Lung (tissue), 12 donors: Measurements from ENCODE around the gene MLF2. TPM values are rescaled to one million over a fixed set of nuclear protein-coding genes. Genes with fewer than 3 reads are reported as not detected.
A peak's percentile ranks its signal among the peaks of the same experiment; 100 is the strongest.

Experiments used
- ATAC-seq: fragments of 200-7000 bp; cut with Tn5 transposase; one replicate; pipeline ENCODE4 v1.9.1; 2020; ENCODE audit warnings: moderate number of reproducible peaks; ENCODE audit not compliant: insufficient read depth, low FRiP score
- DNase-seq, 3 donors: peaks; one replicate each; pipeline ENCODE4 v3.0.0-alpha.2; 2013 to 2017
- H3K27ac ChIP-seq, 2 donors: one replicate each; pipeline ENCODE4 v1.5.1; 2013; ENCODE audit warnings: mild to moderate bottlenecking in 2 of 2, moderate library complexity in 2 of 2, control low read depth in 1 of 2, inconsistent platforms in 1 of 2, low read depth in 1 of 2, low read length in 1 of 2
- H3K27me3 ChIP-seq, 3 donors: one replicate each; pipeline ENCODE4 v1.5.1; 2013; ENCODE audit warnings: low read length in 2 of 3; ENCODE audit not compliant: control insufficient read depth in 3 of 3, insufficient read depth in 3 of 3
- H3K36me3 ChIP-seq, 4 donors: one replicate each; pipeline ENCODE4 v1.5.1; 2013; ENCODE audit warnings: low read length in 4 of 4, mild to moderate bottlenecking in 1 of 4, moderate library complexity in 1 of 4; ENCODE audit not compliant: control insufficient read depth in 4 of 4, insufficient read depth in 4 of 4
- H3K4me1 ChIP-seq, 5 donors: one replicate each; pipeline ENCODE4 v1.5.1; 2013; ENCODE audit warnings: low read length in 5 of 5, mild to moderate bottlenecking in 2 of 5, moderate library complexity in 1 of 5; ENCODE audit not compliant: control insufficient read depth in 5 of 5, insufficient read depth in 5 of 5
- H3K4me3 ChIP-seq: one replicate; pipeline ENCODE4 v1.5.1; 2013; ENCODE audit warnings: mild to moderate bottlenecking, control low read depth, moderate library complexity
- H3K9ac ChIP-seq, 2 donors: one replicate each; pipeline ENCODE4 v1.5.1; 2013; ENCODE audit warnings: low read length in 2 of 2, control low read depth in 1 of 2; ENCODE audit not compliant: insufficient read depth in 1 of 2
- H3K9me3 ChIP-seq, 4 donors: one replicate each; pipeline ENCODE4 v1.5.1; 2013; ENCODE audit warnings: low read length in 3 of 4, mild to moderate bottlenecking in 1 of 4, moderate library complexity in 1 of 4; ENCODE audit not compliant: control insufficient read depth in 4 of 4, insufficient read depth in 3 of 4
- CTCF ChIP-seq: IDR thresholded peaks from 2 replicates; pipeline ENCODE4 v1.5.1; 2012; ENCODE audit warnings: mild to moderate bottlenecking; ENCODE audit errors: control extremely low read depth, extremely low read depth
- WGBS, 2 donors: extraction: QIAGEN DNeasy Blood & Tissue Kit; methylation state at CpG; one replicate each; pipeline ENCODE4 v1.1.7; 2013; 5-methylcytosine and 5-hydroxymethylcytosine counted together
- polyA plus RNA-seq, 2 donors: library from polyadenylated mRNA; stranded (reverse); fragments of 200-250 nt; gene quantifications; one replicate each; pipeline ENCODE4 v1.2.1, GENCODE V29; 2013
- total RNA-seq, 2 donors: library from RNA; depleted of rRNA in 1 of 2; stranded (reverse); fragments of >200 nt in 1 of 2; gene quantifications; one replicate each; pipeline ENCODE4 v1.2.1, GENCODE V29; 2014 to 2021
- donor health status: control.
- donor health status: control.
- donor health status: Bipolar disorder and iron deficiency.
- donor health status: healthy.
- donor health status: DM: yes; HTN: yes; CAD: no.

MLF2 gene
- total and polyA plus RNA-seq, 4 donors, result 95.9 to 171 (median 164) TPM

DNA sequence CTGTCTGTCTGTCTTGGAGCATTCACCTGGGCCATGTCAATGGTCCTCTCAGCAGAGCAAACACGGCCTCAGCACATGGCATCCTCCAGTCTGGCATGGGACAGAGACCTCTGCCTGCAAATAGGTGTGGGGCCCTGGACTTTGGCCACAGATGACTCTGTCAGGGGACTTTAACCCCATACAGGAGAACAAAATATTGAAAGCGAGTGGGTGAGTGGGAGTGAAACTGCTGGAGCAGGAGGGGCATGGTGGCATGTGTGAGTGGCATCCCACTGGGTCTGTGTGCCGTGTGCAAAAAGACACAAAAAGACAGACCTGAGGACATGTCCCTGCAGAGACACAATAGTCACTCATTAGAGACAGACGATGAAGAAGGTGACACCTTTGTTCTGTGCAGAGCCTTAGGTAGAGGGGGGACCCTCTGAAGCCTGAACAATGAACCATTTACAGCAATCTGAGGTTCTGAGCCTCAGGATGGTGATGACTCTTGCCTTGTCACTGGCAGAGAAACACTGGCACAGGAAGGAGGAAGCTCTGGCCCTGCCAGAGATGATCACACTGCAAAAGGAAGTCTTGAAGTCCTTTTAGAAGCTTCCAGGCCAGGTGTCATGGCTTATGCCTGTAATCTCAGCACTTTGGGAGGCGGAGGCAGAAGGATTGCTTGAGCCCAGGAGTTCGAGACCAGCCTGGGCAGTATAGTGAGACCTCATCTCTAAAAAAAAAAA is 26.9 kb upstream of the MLF2 start:
- H3K36me3 ChIP-seq, result peaks cover 0 to under 1% (median 0%) of the 10 kb centered on the region in 4 donors
- ATAC-seq (no peak), DNase-seq (no peak)
- no peaks in the 10 kb centered on the region for H3K27me3 ChIP-seq
- WGBS, 2 donors, result 87 to 91% methylated on average over 6 of the region's 6 CpGs
- no peak overlapping the region for H3K4me3 ChIP-seq
- peaks cover 0 to 15% (median 2%) of the 10 kb centered on the region in 5 donors for H3K4me1 ChIP-seq
- H3K9me3 ChIP-seq, result no peaks in the 10 kb centered on the region
- no peak overlapping the region for H3K27ac ChIP-seq
- no peak overlapping the region for H3K9ac ChIP-seq
- no peak for TF ChIP-seq CTCF

GRCh38 chr12:6778574-6779550 is 25.9 kb upstream of the MLF2 start:
- H3K27me3 ChIP-seq, result no peaks in the 10 kb centered on the region
- TF ChIP-seq CTCF, result peak; percentile 99
- H3K4me3 ChIP-seq, result peak overlapping the region; percentile 37
- DNase-seq (peak; percentile 95 to 97 (median 96)), ATAC-seq (peak; percentile 94)
- H3K36me3 ChIP-seq, result peaks cover 0 to 2% (median 0%) of the 10 kb centered on the region in 4 donors
- no peaks in the 10 kb centered on the region for H3K9me3 ChIP-seq
- H3K9ac ChIP-seq, result no peak overlapping the region
- WGBS, 2 donors, result 5% methylated on average over 34 to 35 of the region's 35 CpGs
- peaks cover 0 to 17% (median 2%) of the 10 kb centered on the region in 5 donors for H3K4me1 ChIP-seq
- H3K27ac ChIP-seq, result peak overlapping the region in 1 of 2 donors; percentile 69

DNA sequence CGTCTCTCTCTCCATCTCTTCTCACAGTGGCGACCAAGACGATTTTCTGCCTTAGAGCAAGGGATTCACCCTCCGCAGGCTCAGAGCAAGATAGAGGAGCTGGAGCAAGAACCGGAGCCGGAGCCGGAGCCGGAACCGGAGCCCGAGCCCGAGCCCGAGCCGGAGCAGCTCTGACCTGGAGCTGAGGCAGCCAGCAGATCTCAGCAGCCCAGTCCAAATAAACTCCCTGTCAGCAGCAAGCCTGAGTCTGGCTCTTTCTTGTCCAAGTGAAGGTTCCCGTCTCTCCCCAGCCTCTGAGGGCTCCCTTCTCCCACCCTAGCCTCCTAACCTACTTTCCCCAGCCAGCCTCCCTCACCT is 25.3 kb upstream of the MLF2 start:
- Histone ChIP-seq H3K27ac (peak overlapping the region in 1 of 2 donors; percentile 69), H3K9me3 (peaks cover 0 to 2% (median 0%) of the 10 kb centered on the region in 4 donors), H3K36me3 (peaks cover 0 to 2% (median 0%) of the 10 kb centered on the region in 4 donors), H3K27me3 (peaks cover 0 to 1% (median 0%) of the 10 kb centered on the region in 3 donors), H3K9ac (no peak overlapping the region), H3K4me1 (peaks cover 0 to 22% (median 4%) of the 10 kb centered on the region in 5 donors), H3K4me3 (no peak overlapping the region)
- 60 to 64% methylated on average over 14 of the region's 14 CpGs for WGBS, 2 donors
- no peak for TF ChIP-seq CTCF
- no peak for ATAC-seq
- DNase-seq, result no peak
